GM23338 (cell line): Measurements from ENCODE around the gene PRSS23. TPM values are rescaled to one million over a fixed set of nuclear protein-coding genes. Genes with fewer than 3 reads are reported as not detected.

Experiments used
- ATAC-seq: fragments of 200-7000 bp; cut with Tn5 transposase; 3 replicates; pipeline ENCODE4 v1.9.1; 2020
- DNase-seq: peaks from one replicate; pipeline ENCODE4 v3.0.0-alpha.2; 2015; ENCODE audit warnings: low spot score
- H2AFZ ChIP-seq: fragments of 200-600 bp; sonication (generic); 2 replicates; pipeline ENCODE4 v1.8.0; 2016; ENCODE audit warnings: antibody characterized with exemption, mild to moderate bottlenecking, moderate library complexity
- H3F3A ChIP-seq: fragments of 200-600 bp; sonication (generic); replicated peaks from 2 replicates; pipeline ENCODE4 v1.8.0; 2017; ENCODE audit warnings: antibody characterized with exemption, mixed run types, low read depth
- H3K27ac ChIP-seq: fragments of 200-600 bp; sonication (generic); 2 replicates; pipeline ENCODE4 v1.6.1; 2016; ENCODE audit warnings: low read depth
- H3K27me3 ChIP-seq: fragments of 200-600 bp; sonication (generic); 2 replicates; pipeline ENCODE4 v1.8.0; 2016; ENCODE audit warnings: mild to moderate bottlenecking, mixed run types, moderate library complexity; ENCODE audit not compliant: insufficient read depth
- H3K36me3 ChIP-seq: fragments of 200-600 bp; sonication (generic); 2 replicates; pipeline ENCODE4 v1.8.0; 2016; ENCODE audit warnings: mild to moderate bottlenecking; ENCODE audit not compliant: insufficient read depth
- H3K4me1 ChIP-seq: fragments of 200-600 bp; sonication (generic); 2 replicates; pipeline ENCODE4 v1.8.0; 2016; ENCODE audit warnings: mild to moderate bottlenecking, moderate library complexity; ENCODE audit not compliant: insufficient read depth
- H3K4me2 ChIP-seq: fragments of 200-600 bp; sonication (generic); 2 replicates; pipeline ENCODE4 v1.7.1; 2017; ENCODE audit warnings: mixed run types
- H3K4me3 ChIP-seq: fragments of 200-600 bp; sonication (generic); 2 replicates; pipeline ENCODE4 v1.6.1; 2016; ENCODE audit warnings: mixed run types
- H3K79me2 ChIP-seq: fragments of 200-600 bp; sonication (generic); replicated peaks from 2 replicates; pipeline ENCODE4 v1.8.0; 2017; ENCODE audit warnings: mild to moderate bottlenecking; ENCODE audit not compliant: insufficient read depth
- H3K9me2 ChIP-seq: fragments of 200-600 bp; sonication (generic); 2 replicates; pipeline ENCODE4 v1.8.0; 2017; ENCODE audit not compliant: insufficient read depth
- H4K20me1 ChIP-seq: fragments of 200-600 bp; sonication (generic); replicated peaks from 2 replicates; pipeline ENCODE4 v1.8.0; 2017; ENCODE audit warnings: mild to moderate bottlenecking; ENCODE audit not compliant: insufficient read depth
- H3K27ac Mint-ChIP-seq: 2 replicates; pipeline ENCODE4 v1.8.0; 2020; ENCODE audit warnings: inconsistent platforms, mild to moderate bottlenecking, moderate library complexity, mixed read lengths
- H3K27me3 Mint-ChIP-seq: 3 replicates; pipeline ENCODE4 v1.8.0; 2022; ENCODE audit warnings: low read depth, mild to moderate bottlenecking, moderate library complexity, mixed read lengths, inconsistent platforms; ENCODE audit not compliant: insufficient read depth, poor library complexity
- H3K36me3 Mint-ChIP-seq: 3 replicates; pipeline ENCODE4 v1.8.0; 2021; ENCODE audit warnings: low read depth, mild to moderate bottlenecking, inconsistent platforms, moderate library complexity, mixed read lengths
- H3K4me1 Mint-ChIP-seq: 3 replicates; pipeline ENCODE4 v1.8.0; 2020; ENCODE audit warnings: mild to moderate bottlenecking, inconsistent platforms, mixed read lengths
- H3K4me3 Mint-ChIP-seq: 3 replicates; pipeline ENCODE4 v1.8.0; 2021; ENCODE audit warnings: moderate library complexity, mild to moderate bottlenecking, inconsistent platforms, mixed read lengths
- H3K9me3 Mint-ChIP-seq: 3 replicates; pipeline ENCODE4 v1.8.0; 2020; ENCODE audit warnings: moderate library complexity, mild to moderate bottlenecking, inconsistent platforms, mixed read lengths
- EZH2phosphoT487 ChIP-seq: fragments of 200-600 bp; sonication (generic); IDR thresholded peaks from one replicate; pipeline ENCODE4 v1.8.1; 2018; ENCODE audit warnings: antibody characterized with exemption; ENCODE audit not compliant: unreplicated experiment
- JUNB ChIP-seq: IDR thresholded peaks from one replicate; pipeline ENCODE4 v1.6.1; 2016; ENCODE audit warnings: antibody characterized with exemption; ENCODE audit not compliant: unreplicated experiment
- NANOG ChIP-seq: IDR thresholded peaks from 2 replicates; pipeline ENCODE4 v1.6.1; 2016; ENCODE audit warnings: antibody characterized with exemption, borderline replicate concordance
- POLR2AphosphoS5 ChIP-seq: IDR thresholded peaks from 2 replicates; pipeline ENCODE4 v1.6.1; 2016; ENCODE audit warnings: antibody characterized with exemption, low read depth
- STAT1 ChIP-seq: IDR thresholded peaks from one replicate; pipeline ENCODE4 v1.6.1; 2016; ENCODE audit warnings: antibody characterized with exemption; ENCODE audit not compliant: unreplicated experiment
- ZNF114 ChIP-seq: fragments of 250-450 bp; sonication (Bioruptor Pico); IDR thresholded peaks from 2 replicates; pipeline ENCODE4 v1.5.0; 2020; ENCODE audit warnings: mild to moderate bottlenecking, moderate library complexity
- ZNF331 ChIP-seq: fragments of 250-450 bp; sonication (Bioruptor Pico); IDR thresholded peaks from 2 replicates; pipeline ENCODE4 v1.5.0; 2020; ENCODE audit warnings: low read depth, mild to moderate bottlenecking, moderate library complexity
- polyA plus RNA-seq: library from polyadenylated mRNA; unstranded; fragments of >200 nt; fragmentation: Nextera tagmentation; extraction: Ambion mirVana; gene quantifications from 2 replicates; pipeline ENCODE4 v1.2.1, GENCODE V29; 2016
- total RNA-seq: library from RNA; depleted of rRNA; stranded (reverse); fragments of >200 nt; shearing (Covaris generic); gene quantifications from 2 replicates; pipeline ENCODE4 v1.2.3, GENCODE V29; 2014
- TF ChIP-seq, protein P1 (sequence below), 2 experiments: fragments of 200-600 bp in 1 of 2; sonication (generic) in 1 of 2; conservative IDR thresholded peaks; 2 replicates each; pipeline versions ENCODE4 v1.5.1 to v1.6.1; 2016 to 2017; ENCODE audit warnings: antibody characterized with exemption in 2 of 2, low read depth in 2 of 2, mild to moderate bottlenecking in 2 of 2, moderate library complexity in 1 of 2
- TF ChIP-seq, protein P2 (sequence below): fragments of 250-450 bp; sonication (Bioruptor Pico); IDR thresholded peaks from 2 replicates; pipeline ENCODE4 v1.5.0; 2020; ENCODE audit warnings: mild to moderate bottlenecking, moderate library complexity
- TF ChIP-seq, protein P3 (sequence below): IDR thresholded peaks from one replicate; pipeline ENCODE4 v1.6.1; 2018; ENCODE audit warnings: antibody characterized with exemption; ENCODE audit not compliant: unreplicated experiment

PRSS23 gene
- total and polyA plus RNA-seq, 2 experiments from 2014 or later: 3.9 to 4.7 TPM

DNA sequence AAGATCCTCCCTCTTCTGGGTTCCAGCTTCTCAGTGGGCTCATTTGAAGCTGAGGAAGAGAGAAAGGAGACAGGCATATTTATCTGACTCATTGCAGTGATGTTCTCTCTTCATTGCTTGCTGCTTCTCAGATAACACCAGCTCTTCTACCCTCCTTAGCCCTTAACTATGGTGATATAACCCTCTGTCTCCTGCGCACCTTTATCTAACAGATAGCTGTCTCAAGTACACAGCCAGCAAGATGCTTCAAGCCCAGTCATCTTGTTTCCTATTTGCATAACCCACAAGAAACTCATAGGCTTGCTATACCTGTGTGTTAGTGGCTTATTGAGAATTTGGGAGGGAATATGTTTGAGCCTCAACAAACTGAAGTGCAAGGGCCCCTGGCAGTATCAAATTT is 12.6 kb downstream of the PRSS23 start:
- Histone ChIP-seq H3F3A (no peaks in the 10 kb centered on the region), H2AFZ (no peak overlapping the region), H4K20me1 (no peaks in the 10 kb centered on the region), H3K79me2 (no peaks in the 10 kb centered on the region), H3K4me1 (peaks cover 15% of the 10 kb centered on the region), H3K27me3 (no peaks in the 10 kb centered on the region), H3K4me2 (no peak overlapping the region), H3K27ac (no peak overlapping the region), H3K36me3 (no peaks in the 10 kb centered on the region), H3K9me2 (no peaks in the 10 kb centered on the region), H3K4me3 (no peak overlapping the region)
- Mint-ChIP-seq H3K27me3 (peaks cover 3% of the 10 kb centered on the region), H3K27ac (no peak overlapping the region), H3K36me3 (no peaks in the 10 kb centered on the region), H3K4me1 (peaks cover 15% of the 10 kb centered on the region), H3K4me3 (no peak overlapping the region), H3K9me3 (no peaks in the 10 kb centered on the region)
- TF ChIP-seq ZNF114 (no peak), NANOG (no peak), JUNB (no peak), EZH2phosphoT487 (no peak), ZNF331 (CRISPR knock-in tag) (no peak), POLR2AphosphoS5 (no peak)
- TF ChIP-seq, protein P1, sequence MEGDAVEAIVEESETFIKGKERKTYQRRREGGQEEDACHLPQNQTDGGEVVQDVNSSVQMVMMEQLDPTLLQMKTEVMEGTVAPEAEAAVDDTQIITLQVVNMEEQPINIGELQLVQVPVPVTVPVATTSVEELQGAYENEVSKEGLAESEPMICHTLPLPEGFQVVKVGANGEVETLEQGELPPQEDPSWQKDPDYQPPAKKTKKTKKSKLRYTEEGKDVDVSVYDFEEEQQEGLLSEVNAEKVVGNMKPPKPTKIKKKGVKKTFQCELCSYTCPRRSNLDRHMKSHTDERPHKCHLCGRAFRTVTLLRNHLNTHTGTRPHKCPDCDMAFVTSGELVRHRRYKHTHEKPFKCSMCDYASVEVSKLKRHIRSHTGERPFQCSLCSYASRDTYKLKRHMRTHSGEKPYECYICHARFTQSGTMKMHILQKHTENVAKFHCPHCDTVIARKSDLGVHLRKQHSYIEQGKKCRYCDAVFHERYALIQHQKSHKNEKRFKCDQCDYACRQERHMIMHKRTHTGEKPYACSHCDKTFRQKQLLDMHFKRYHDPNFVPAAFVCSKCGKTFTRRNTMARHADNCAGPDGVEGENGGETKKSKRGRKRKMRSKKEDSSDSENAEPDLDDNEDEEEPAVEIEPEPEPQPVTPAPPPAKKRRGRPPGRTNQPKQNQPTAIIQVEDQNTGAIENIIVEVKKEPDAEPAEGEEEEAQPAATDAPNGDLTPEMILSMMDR (conservative IDR thresholded peaks at IDR 0.05; ENCODE audit: low read depth in 2 of 2): no peak
- no peak for ATAC-seq
- DNase-seq: no peak

DNA sequence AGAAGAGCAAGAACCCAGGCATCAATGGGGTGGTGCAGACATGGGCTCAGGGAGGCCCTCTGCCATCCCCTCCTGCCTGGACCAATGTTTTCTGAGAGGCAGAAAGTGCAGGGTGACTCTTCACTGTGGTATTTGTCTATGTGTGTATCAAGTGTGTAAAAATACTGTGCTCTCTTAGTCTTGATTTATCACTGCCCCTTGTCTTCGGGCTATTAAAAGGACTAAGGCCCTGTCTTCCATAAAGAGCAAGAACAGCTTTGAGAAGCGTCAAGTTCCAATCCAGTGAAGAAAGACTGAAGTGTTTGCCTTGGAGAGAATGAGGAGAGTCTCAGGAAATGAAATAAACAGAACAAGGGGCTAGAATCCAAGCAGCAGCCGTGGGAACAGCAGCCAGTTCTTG is 14.4 kb downstream of the PRSS23 start:
- H3K9me3 Mint-ChIP-seq: no peaks in the 10 kb centered on the region
- peaks cover 17% of the 10 kb centered on the region for H3K4me1 Mint-ChIP-seq
- Histone ChIP-seq H3K4me2 (no peak overlapping the region), H4K20me1 (no peaks in the 10 kb centered on the region), H2AFZ (no peak overlapping the region), H3K79me2 (no peaks in the 10 kb centered on the region), H3K4me3 (no peak overlapping the region), H3K27ac (no peak overlapping the region), H3K36me3 (no peaks in the 10 kb centered on the region), H3K4me1 (peaks cover 15% of the 10 kb centered on the region), H3F3A (no peaks in the 10 kb centered on the region), H3K9me2 (no peaks in the 10 kb centered on the region), H3K27me3 (no peaks in the 10 kb centered on the region)
- H3K4me3 Mint-ChIP-seq: no peak overlapping the region
- ATAC-seq: no peak
- no peaks in the 10 kb centered on the region for H3K36me3 Mint-ChIP-seq
- H3K27ac Mint-ChIP-seq: no peak overlapping the region
- DNase-seq: no peak
- peaks cover 3% of the 10 kb centered on the region for H3K27me3 Mint-ChIP-seq
- TF ChIP-seq, protein P2, sequence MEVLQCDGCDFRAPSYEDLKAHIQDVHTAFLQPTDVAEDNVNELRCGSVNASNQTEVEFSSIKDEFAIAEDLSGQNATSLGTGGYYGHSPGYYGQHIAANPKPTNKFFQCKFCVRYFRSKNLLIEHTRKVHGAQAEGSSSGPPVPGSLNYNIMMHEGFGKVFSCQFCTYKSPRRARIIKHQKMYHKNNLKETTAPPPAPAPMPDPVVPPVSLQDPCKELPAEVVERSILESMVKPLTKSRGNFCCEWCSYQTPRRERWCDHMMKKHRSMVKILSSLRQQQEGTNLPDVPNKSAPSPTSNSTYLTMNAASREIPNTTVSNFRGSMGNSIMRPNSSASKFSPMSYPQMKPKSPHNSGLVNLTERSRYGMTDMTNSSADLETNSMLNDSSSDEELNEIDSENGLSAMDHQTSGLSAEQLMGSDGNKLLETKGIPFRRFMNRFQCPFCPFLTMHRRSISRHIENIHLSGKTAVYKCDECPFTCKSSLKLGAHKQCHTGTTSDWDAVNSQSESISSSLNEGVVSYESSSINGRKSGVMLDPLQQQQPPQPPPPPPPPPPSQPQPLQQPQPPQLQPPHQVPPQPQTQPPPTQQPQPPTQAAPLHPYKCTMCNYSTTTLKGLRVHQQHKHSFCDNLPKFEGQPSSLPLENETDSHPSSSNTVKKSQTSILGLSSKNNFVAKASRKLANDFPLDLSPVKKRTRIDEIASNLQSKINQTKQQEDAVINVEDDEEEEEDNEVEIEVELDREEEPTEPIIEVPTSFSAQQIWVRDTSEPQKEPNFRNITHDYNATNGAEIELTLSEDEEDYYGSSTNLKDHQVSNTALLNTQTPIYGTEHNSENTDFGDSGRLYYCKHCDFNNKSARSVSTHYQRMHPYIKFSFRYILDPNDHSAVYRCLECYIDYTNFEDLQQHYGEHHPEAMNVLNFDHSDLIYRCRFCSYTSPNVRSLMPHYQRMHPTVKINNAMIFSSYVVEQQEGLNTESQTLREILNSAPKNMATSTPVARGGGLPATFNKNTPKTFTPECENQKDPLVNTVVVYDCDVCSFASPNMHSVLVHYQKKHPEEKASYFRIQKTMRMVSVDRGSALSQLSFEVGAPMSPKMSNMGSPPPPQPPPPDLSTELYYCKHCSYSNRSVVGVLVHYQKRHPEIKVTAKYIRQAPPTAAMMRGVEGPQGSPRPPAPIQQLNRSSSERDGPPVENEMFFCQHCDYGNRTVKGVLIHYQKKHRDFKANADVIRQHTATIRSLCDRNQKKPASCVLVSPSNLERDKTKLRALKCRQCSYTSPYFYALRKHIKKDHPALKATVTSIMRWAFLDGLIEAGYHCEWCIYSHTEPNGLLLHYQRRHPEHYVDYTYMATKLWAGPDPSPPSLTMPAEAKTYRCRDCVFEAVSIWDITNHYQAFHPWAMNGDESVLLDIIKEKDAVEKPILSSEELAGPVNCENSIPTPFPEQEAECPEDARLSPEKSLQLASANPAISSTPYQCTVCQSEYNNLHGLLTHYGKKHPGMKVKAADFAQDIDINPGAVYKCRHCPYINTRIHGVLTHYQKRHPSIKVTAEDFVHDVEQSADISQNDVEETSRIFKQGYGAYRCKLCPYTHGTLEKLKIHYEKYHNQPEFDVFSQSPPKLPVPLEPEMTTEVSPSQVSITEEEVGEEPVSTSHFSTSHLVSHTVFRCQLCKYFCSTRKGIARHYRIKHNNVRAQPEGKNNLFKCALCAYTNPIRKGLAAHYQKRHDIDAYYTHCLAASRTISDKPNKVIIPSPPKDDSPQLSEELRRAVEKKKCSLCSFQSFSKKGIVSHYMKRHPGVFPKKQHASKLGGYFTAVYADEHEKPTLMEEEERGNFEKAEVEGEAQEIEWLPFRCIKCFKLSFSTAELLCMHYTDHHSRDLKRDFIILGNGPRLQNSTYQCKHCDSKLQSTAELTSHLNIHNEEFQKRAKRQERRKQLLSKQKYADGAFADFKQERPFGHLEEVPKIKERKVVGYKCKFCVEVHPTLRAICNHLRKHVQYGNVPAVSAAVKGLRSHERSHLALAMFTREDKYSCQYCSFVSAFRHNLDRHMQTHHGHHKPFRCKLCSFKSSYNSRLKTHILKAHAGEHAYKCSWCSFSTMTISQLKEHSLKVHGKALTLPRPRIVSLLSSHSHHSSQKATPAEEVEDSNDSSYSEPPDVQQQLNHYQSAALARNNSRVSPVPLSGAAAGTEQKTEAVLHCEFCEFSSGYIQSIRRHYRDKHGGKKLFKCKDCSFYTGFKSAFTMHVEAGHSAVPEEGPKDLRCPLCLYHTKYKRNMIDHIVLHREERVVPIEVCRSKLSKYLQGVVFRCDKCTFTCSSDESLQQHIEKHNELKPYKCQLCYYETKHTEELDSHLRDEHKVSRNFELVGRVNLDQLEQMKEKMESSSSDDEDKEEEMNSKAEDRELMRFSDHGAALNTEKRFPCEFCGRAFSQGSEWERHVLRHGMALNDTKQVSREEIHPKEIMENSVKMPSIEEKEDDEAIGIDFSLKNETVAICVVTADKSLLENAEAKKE (CRISPR knock-in tag): no peak
- TF ChIP-seq NANOG (no peak), JUNB (no peak), EZH2phosphoT487 (no peak), STAT1 (no peak), ZNF331 (CRISPR knock-in tag) (no peak), POLR2AphosphoS5 (no peak)
- TF ChIP-seq, protein P3, sequence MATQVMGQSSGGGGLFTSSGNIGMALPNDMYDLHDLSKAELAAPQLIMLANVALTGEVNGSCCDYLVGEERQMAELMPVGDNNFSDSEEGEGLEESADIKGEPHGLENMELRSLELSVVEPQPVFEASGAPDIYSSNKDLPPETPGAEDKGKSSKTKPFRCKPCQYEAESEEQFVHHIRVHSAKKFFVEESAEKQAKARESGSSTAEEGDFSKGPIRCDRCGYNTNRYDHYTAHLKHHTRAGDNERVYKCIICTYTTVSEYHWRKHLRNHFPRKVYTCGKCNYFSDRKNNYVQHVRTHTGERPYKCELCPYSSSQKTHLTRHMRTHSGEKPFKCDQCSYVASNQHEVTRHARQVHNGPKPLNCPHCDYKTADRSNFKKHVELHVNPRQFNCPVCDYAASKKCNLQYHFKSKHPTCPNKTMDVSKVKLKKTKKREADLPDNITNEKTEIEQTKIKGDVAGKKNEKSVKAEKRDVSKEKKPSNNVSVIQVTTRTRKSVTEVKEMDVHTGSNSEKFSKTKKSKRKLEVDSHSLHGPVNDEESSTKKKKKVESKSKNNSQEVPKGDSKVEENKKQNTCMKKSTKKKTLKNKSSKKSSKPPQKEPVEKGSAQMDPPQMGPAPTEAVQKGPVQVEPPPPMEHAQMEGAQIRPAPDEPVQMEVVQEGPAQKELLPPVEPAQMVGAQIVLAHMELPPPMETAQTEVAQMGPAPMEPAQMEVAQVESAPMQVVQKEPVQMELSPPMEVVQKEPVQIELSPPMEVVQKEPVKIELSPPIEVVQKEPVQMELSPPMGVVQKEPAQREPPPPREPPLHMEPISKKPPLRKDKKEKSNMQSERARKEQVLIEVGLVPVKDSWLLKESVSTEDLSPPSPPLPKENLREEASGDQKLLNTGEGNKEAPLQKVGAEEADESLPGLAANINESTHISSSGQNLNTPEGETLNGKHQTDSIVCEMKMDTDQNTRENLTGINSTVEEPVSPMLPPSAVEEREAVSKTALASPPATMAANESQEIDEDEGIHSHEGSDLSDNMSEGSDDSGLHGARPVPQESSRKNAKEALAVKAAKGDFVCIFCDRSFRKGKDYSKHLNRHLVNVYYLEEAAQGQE: no peak
